Colonic mucosa (tissue), 4 donors: Measurements from ENCODE around the gene WDR93. TPM values are rescaled to one million over a fixed set of nuclear protein-coding genes. Genes with fewer than 3 reads are reported as not detected.

Source experiments
- DNase-seq: peaks from one replicate; pipeline ENCODE4 v3.0.0-alpha.2; 2020
- H3K27ac ChIP-seq: fragments of 200-600 bp; one replicate; pipeline ENCODE4 v1.8.0; 2021
- H3K27me3 ChIP-seq: fragments of 200-600 bp; one replicate; pipeline ENCODE4 v1.8.0; 2021
- H3K36me3 ChIP-seq: fragments of 200-600 bp; one replicate; pipeline ENCODE4 v1.8.0; 2021
- H3K4me1 ChIP-seq: fragments of 200-600 bp; one replicate; pipeline ENCODE4 v1.8.0; 2021; ENCODE audit warnings: mild to moderate bottlenecking
- H3K4me3 ChIP-seq: fragments of 200-600 bp; one replicate; pipeline ENCODE4 v1.8.0; 2021
- H3K9ac ChIP-seq, 2 donors: one replicate each; pipeline ENCODE4 v1.7.0; 2013; ENCODE audit warnings: control low read depth in 2 of 2, low read depth in 2 of 2, low read length in 2 of 2
- H3K9me3 ChIP-seq: fragments of 200-600 bp; one replicate; pipeline ENCODE4 v1.8.0; 2021
- intact Hi-C: fragments of 100-400 bp; cut with DNase I; formaldehyde crosslinking; loops from one replicate; pipeline ENCODE4 v1.14.1; 2022
- total RNA-seq, 2 donors: library from RNA; stranded (reverse); fragmentation: NEBNext Ultra II Directional in 1 of 2; extraction: Animal tissue kit (Norgen Biotek cat#: 25700) in 1 of 2; gene quantifications; one replicate each; pipeline ENCODE4 v1.2.1, GENCODE V29; 2021
- TF ChIP-seq, protein P1 (sequence below): fragments of 200-600 bp; IDR thresholded peaks from one replicate; pipeline ENCODE4 v1.8.0; 2022; ENCODE audit warnings: antibody characterized with exemption, mild to moderate bottlenecking
- donor health status: healthy.
- donor health status: DM: no; HTN: no; CAD: no.
- donor health status: DM: no; HTN: no; CAD: no.

Gene WDR93
- total RNA-seq, 2 donors from 2014 or later = 0.13 TPM; not detected in 1

DNA sequence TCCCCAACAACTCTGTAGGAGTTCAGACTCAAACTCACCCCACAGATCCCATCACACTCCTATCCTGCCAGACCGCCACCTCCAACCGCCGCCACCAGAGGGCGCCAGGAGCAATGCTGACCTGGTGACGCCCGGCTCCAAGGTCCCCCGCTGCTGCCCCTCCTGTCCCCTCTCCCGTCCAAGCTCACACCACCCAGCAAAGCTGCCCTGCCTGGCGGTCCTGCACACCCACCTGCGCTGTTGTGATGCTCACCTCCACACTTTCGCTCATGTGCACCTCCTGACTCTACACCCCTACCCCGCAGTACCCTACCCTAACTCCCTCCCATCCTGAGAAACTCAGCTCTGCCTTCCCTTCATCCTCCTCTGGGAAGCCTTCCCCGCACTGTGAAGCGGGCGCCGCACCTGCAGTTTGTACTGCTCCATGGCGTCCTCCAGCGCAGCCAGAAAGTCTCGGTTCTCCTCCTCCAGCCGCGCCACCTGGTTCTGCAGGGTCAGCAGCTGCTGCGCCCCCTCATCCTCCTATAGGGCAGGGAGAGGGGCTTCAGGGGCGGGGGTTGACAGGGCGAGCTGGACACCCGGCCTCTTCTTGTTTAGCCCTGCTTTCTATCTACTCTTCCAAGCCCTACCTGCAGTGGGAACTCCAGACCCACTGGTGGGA is 43.3 kb upstream of the WDR93 start:
- TF ChIP-seq, protein P1, sequence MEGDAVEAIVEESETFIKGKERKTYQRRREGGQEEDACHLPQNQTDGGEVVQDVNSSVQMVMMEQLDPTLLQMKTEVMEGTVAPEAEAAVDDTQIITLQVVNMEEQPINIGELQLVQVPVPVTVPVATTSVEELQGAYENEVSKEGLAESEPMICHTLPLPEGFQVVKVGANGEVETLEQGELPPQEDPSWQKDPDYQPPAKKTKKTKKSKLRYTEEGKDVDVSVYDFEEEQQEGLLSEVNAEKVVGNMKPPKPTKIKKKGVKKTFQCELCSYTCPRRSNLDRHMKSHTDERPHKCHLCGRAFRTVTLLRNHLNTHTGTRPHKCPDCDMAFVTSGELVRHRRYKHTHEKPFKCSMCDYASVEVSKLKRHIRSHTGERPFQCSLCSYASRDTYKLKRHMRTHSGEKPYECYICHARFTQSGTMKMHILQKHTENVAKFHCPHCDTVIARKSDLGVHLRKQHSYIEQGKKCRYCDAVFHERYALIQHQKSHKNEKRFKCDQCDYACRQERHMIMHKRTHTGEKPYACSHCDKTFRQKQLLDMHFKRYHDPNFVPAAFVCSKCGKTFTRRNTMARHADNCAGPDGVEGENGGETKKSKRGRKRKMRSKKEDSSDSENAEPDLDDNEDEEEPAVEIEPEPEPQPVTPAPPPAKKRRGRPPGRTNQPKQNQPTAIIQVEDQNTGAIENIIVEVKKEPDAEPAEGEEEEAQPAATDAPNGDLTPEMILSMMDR = peak; percentile 77
- intact Hi-C loops = loop anchor here (10.0 kb wide), 1 partner anchor 87 kb away; no protein-coding TSS in a partner anchor
- H3K27me3 ChIP-seq = no peaks in the 10 kb centered on the region
- no peak overlapping the region for H3K4me3 ChIP-seq
- peak; percentile 86 for DNase-seq
- H3K4me1 ChIP-seq = no peaks in the 10 kb centered on the region
- H3K27ac ChIP-seq = no peak overlapping the region
- no peaks in the 10 kb centered on the region for H3K9me3 ChIP-seq
- no peaks in the 10 kb centered on the region for H3K36me3 ChIP-seq
- H3K9ac ChIP-seq = peak overlapping the region in 1 of 2 donors; percentile 34

DNA sequence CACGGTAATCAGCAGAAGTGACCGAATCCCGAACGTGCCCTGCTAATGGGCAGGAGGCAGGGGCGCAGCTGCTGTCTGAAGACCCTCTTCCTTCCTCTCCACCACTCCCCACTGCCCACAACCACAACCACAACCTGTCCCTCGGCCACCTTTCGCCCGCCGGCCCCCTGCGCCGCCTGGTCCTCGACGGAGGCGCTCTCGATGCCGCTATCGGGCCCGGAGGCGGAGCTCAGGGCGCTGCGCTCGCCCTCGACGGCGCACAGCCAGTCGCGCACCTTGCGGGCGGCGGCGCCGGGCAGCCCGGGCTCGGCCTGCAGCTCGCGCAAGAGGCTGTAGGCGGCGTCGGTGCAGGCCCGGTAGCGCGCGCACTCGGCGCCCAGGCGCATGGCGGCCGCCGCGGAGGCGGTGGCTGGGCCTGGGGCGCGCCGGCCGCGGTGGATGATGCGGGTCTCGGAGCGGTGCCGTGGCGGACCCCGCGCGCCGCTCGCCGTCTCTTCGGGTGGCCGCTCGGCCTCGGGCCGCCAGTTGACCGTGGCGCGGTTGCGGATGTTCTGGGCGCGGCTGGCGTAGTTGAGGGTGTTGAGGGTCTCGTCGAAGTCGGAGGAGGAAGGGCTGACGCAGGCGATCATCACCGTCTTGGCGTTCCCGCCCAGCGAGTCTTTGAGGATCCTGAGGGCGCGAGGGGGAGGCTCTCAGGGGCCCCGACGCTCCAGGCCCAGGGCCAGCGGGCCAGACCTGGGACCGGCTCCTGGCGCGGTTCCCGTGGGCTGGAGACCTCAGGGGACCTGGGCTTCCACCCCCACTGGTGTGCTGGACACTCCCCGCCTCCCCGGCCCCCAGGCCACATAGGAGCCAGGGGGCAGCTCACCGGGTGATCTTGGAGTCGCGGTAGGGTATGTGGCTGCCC is 42.3 kb upstream of the WDR93 start:
- no peaks in the 10 kb centered on the region for H3K4me1 ChIP-seq
- no peak overlapping the region for H3K27ac ChIP-seq
- no peaks in the 10 kb centered on the region for H3K36me3 ChIP-seq
- H3K9me3 ChIP-seq = no peaks in the 10 kb centered on the region
- no peak for DNase-seq
- intact Hi-C loops = loop anchor here (10.0 kb wide), 1 partner anchor 86 kb away; no protein-coding TSS in a partner anchor
- no peaks in the 10 kb centered on the region for H3K27me3 ChIP-seq
- H3K9ac ChIP-seq = no peak overlapping the region
- TF ChIP-seq, protein P1 = no peak
- no peak overlapping the region for H3K4me3 ChIP-seq

DNA sequence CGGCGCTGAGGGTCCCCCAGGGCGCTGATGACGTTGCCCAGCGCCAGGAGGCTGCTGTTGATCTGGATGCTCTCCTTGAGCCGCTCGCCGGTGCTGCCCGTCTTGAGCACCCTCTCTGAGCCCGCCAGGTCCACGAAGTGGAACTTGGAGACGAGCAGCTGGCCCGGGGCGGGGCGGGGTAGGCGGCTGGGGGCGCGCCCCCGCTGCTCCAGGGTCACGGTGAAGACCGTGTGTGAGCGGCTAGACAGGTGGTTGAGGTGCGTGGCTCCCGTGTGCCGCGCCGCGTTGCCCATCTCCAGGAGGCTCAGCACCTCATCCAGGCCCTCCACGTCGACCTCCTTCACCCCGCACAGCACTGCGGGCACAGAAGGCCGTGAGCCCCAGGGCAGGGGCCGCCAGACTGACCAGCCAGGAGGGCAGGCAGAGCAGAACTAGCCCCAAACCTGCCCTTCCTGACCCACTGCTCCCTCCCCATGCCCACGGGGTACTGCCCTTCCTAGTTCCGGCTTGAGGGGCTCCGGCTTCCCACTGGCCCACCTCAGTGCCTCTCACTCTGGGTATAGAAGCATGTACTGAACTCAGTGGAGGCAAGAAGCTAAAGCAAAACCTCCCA is 41.5 kb upstream of the WDR93 start:
- Histone ChIP-seq H3K27ac (no peak overlapping the region), H3K9ac (no peak overlapping the region), H3K4me3 (no peak overlapping the region), H3K36me3 (no peaks in the 10 kb centered on the region), H3K9me3 (no peaks in the 10 kb centered on the region), H3K27me3 (no peaks in the 10 kb centered on the region), H3K4me1 (no peaks in the 10 kb centered on the region)
- TF ChIP-seq, protein P1 = no peak
- DNase-seq = no peak
- intact Hi-C loops = loop anchor here (10.0 kb wide), 1 partner anchor 86 kb away; no protein-coding TSS in a partner anchor

DNA sequence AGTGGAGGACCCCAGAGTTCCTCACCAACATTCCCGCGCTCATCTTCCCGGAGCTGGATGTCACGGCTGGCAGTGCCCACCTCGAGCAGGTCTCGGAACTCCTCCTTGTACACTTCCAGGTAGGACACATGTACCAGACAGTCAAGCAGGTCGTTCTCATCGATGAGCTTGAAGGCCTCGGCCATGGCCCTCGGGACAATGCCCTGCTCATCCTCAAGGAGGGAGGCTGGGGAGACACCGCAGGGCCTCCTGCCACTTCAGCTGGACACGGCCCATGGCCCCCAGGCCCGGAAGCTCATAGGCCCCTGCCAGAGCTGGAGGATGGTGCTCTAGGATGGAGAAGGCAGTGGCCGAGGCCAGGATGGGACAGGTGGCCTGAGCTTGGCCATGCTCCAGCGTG is 40.9 kb upstream of the WDR93 start:
- DNase-seq = no peak
- TF ChIP-seq, protein P1 = no peak
- no peaks in the 10 kb centered on the region for H3K36me3 ChIP-seq
- no peak overlapping the region for H3K4me3 ChIP-seq
- intact Hi-C loops = loop anchor here (10.0 kb wide), 1 partner anchor 85 kb away; no protein-coding TSS in a partner anchor
- no peaks in the 10 kb centered on the region for H3K9me3 ChIP-seq
- H3K9ac ChIP-seq = no peak overlapping the region
- H3K27me3 ChIP-seq = peaks cover 2% of the 10 kb centered on the region
- peaks cover 2% of the 10 kb centered on the region for H3K4me1 ChIP-seq
- H3K27ac ChIP-seq = no peak overlapping the region

DNA sequence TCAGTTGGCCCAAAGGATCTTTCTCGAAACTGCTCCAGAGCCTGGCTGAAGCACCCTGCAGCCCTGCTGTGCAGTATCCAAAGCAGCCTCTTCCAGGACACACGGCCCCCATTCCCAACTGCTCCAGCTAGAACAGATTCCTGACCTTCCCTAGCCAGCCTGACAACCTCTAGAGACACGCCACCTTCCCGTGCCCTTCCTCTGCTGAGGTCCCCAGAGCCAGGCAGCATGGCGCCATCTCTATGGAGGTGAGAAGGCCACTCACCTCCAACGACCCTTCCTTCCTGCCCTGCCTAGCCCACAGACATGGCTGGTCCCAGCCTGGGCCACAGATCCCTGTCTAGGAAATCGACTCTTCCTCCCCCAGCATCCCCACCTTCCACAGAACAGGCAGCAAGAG is 38.5 kb upstream of the WDR93 start:
- no peaks in the 10 kb centered on the region for H3K36me3 ChIP-seq
- no peak overlapping the region for H3K27ac ChIP-seq
- H3K4me3 ChIP-seq = no peak overlapping the region
- DNase-seq = no peak
- H3K4me1 ChIP-seq = peaks cover 3% of the 10 kb centered on the region
- intact Hi-C loops = no loop called here
- H3K9me3 ChIP-seq = no peaks in the 10 kb centered on the region
- no peak overlapping the region for H3K9ac ChIP-seq
- peaks cover 12% of the 10 kb centered on the region for H3K27me3 ChIP-seq
- TF ChIP-seq, protein P1 = no peak
